GM19397 (cell line): ENCODE results near the gene SH3RF2.
"Not testable (repeated sequence)": the region's sequence is repeated elsewhere in the genome, so short reads cannot be mapped to it uniquely, and the experiment has no call there.

Source experiments
- ATAC-seq: cut with Tn5 transposase; IDR thresholded peaks from one replicate; pipeline ENCODE4 v1.9.1; 2021; ENCODE audit warnings: mild to moderate bottlenecking, moderate library complexity; ENCODE audit not compliant: unreplicated experiment

SH3RF2 gene

GRCh38 chr5:145976431-145977155, 40.2 kb downstream of the SH3RF2 start:
- peak; percentile 69 for ATAC-seq

- ATAC-seq: no peak
Observed at GRCh38 chr5:145978171-145978570, 41.8 kb downstream of the SH3RF2 start.

- ATAC-seq: no peak
Observed at GRCh38 chr5:145978708-145979107, 42.3 kb downstream of the SH3RF2 start.

- ATAC-seq: no peak
Observed at GRCh38 chr5:145979270-145980223, 43.2 kb downstream of the SH3RF2 start.

GRCh38 chr5:145980259-145980658, 43.9 kb downstream of the SH3RF2 start:
- ATAC-seq: no peak

- ATAC-seq: no peak
Observed at GRCh38 chr5:145980718-145981117, 44.3 kb downstream of the SH3RF2 start.

GRCh38 chr5:145981589-145982571, 45.5 kb downstream of the SH3RF2 start:
- no peak for ATAC-seq

- ATAC-seq: no peak
Observed at GRCh38 chr5:145982572-145983318, 46.4 kb downstream of the SH3RF2 start.

GRCh38 chr5:145983446-145983845, 47.1 kb downstream of the SH3RF2 start:
- ATAC-seq: no peak

GRCh38 chr5:145984072-145984471, 47.7 kb downstream of the SH3RF2 start:
- no peak for ATAC-seq

GRCh38 chr5:145987856-145988255, 51.5 kb downstream of the SH3RF2 start:
- ATAC-seq: no peak

- ATAC-seq: no peak
Observed at GRCh38 chr5:145988993-145989392, 52.6 kb downstream of the SH3RF2 start.

GRCh38 chr5:145989428-145989827, 53.0 kb downstream of the SH3RF2 start:
- ATAC-seq: no peak

GRCh38 chr5:145990170-145990569, 53.8 kb downstream of the SH3RF2 start:
- no peak for ATAC-seq

GRCh38 chr5:145991044-145991575, 54.7 kb downstream of the SH3RF2 start:
- ATAC-seq: no peak

GRCh38 chr5:145993538-145993937, 57.2 kb downstream of the SH3RF2 start:
- not testable (repeated sequence) for ATAC-seq

GRCh38 chr5:145996135-145996534, 59.8 kb downstream of the SH3RF2 start:
- ATAC-seq: no peak

- ATAC-seq: no peak
Observed at GRCh38 chr5:145999208-145999607, 62.8 kb downstream of the SH3RF2 start.

- no peak for ATAC-seq
Observed at GRCh38 chr5:146000072-146000471, 63.7 kb downstream of the SH3RF2 start.
